Measurements from ENCODE around the gene UAP1L1. TPM values are rescaled to one million over a fixed set of nuclear protein-coding genes. Genes with fewer than 3 reads are reported as not detected.

The UAP1L1 gene
- total and polyA plus RNA-seq, 9 of the 15 experiments (the other 6 are each of a cell fraction or from before 2014, with no cell fraction given) = 0.20 to 8.6 (median 3.7) TPM

- TF ChIP-seq, protein P1, sequence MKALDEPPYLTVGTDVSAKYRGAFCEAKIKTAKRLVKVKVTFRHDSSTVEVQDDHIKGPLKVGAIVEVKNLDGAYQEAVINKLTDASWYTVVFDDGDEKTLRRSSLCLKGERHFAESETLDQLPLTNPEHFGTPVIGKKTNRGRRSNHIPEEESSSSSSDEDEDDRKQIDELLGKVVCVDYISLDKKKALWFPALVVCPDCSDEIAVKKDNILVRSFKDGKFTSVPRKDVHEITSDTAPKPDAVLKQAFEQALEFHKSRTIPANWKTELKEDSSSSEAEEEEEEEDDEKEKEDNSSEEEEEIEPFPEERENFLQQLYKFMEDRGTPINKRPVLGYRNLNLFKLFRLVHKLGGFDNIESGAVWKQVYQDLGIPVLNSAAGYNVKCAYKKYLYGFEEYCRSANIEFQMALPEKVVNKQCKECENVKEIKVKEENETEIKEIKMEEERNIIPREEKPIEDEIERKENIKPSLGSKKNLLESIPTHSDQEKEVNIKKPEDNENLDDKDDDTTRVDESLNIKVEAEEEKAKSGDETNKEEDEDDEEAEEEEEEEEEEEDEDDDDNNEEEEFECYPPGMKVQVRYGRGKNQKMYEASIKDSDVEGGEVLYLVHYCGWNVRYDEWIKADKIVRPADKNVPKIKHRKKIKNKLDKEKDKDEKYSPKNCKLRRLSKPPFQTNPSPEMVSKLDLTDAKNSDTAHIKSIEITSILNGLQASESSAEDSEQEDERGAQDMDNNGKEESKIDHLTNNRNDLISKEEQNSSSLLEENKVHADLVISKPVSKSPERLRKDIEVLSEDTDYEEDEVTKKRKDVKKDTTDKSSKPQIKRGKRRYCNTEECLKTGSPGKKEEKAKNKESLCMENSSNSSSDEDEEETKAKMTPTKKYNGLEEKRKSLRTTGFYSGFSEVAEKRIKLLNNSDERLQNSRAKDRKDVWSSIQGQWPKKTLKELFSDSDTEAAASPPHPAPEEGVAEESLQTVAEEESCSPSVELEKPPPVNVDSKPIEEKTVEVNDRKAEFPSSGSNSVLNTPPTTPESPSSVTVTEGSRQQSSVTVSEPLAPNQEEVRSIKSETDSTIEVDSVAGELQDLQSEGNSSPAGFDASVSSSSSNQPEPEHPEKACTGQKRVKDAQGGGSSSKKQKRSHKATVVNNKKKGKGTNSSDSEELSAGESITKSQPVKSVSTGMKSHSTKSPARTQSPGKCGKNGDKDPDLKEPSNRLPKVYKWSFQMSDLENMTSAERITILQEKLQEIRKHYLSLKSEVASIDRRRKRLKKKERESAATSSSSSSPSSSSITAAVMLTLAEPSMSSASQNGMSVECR (CRISPR knock-in tag; IDR thresholded peaks at IDR 0.05) = no peak
- TF ChIP-seq CTCF (IDR thresholded peaks at IDR 0.05 in 2 of 3, conservative IDR thresholded peaks at IDR 0.05 in 1 of 3; ENCODE audit: insufficient read depth in 2 of 3, low read depth in 1 of 3, low read length in 3 of 3) = peak; percentile 83 to 85 (median 83)
- 0 out of 2 replicates have a peak, but pooled peaks have one; percentile 43 for TF ChIP-seq XRCC5 (IDR thresholded peaks at IDR 0.05; ENCODE audit: low read depth, low read length)
- TF ChIP-seq, protein P2, sequence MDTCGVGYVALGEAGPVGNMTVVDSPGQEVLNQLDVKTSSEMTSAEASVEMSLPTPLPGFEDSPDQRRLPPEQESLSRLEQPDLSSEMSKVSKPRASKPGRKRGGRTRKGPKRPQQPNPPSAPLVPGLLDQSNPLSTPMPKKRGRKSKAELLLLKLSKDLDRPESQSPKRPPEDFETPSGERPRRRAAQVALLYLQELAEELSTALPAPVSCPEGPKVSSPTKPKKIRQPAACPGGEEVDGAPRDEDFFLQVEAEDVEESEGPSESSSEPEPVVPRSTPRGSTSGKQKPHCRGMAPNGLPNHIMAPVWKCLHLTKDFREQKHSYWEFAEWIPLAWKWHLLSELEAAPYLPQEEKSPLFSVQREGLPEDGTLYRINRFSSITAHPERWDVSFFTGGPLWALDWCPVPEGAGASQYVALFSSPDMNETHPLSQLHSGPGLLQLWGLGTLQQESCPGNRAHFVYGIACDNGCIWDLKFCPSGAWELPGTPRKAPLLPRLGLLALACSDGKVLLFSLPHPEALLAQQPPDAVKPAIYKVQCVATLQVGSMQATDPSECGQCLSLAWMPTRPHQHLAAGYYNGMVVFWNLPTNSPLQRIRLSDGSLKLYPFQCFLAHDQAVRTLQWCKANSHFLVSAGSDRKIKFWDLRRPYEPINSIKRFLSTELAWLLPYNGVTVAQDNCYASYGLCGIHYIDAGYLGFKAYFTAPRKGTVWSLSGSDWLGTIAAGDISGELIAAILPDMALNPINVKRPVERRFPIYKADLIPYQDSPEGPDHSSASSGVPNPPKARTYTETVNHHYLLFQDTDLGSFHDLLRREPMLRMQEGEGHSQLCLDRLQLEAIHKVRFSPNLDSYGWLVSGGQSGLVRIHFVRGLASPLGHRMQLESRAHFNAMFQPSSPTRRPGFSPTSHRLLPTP (IDR thresholded peaks at IDR 0.05; ENCODE audit: borderline replicate concordance, extremely low read depth, insufficient read length) = no peak
- 0 out of 2 replicates have a peak, but pooled peaks have one; percentile 15 for TF ChIP-seq L3MBTL2 (IDR thresholded peaks at IDR 0.05)
- TF ChIP-seq SP2 (IDR thresholded peaks at IDR 0.05; ENCODE audit: extremely low read depth, low read depth, low read length, poor library complexity, severe bottlenecking) = no peak
- TF ChIP-seq SP1 (CRISPR knock-in tag; IDR thresholded peaks at IDR 0.05) = no peak
- TF ChIP-seq GABPB1 (CRISPR knock-in tag; IDR thresholded peaks at IDR 0.05) = peak; percentile 37; the same call in 1 of the 2 replicates
- TF ChIP-seq CREBBP (IDR thresholded peaks at IDR 0.05; ENCODE audit: low read depth, low read length) = no peak
- TF ChIP-seq MAFK (IDR thresholded peaks at IDR 0.05; ENCODE audit: low read length) = no peak
- TF ChIP-seq FOS (IDR thresholded peaks at IDR 0.05; ENCODE audit: extremely low read depth, insufficient read length) = no peak
- no peak for TF ChIP-seq PTBP1 (IDR thresholded peaks at IDR 0.05; ENCODE audit: low read depth, low read length)
- TF ChIP-seq E2F6 (IDR thresholded peaks at IDR 0.05; ENCODE audit: borderline replicate concordance in 1 of 2, extremely low read depth in 1 of 2, insufficient read depth in 1 of 2, insufficient read length in 1 of 2, low read depth in 1 of 2, low read length in 1 of 2, poor library complexity in 1 of 2, severe bottlenecking in 1 of 2) = peak in 1 of 2 experiments; percentile 43
- TF ChIP-seq GTF2B (IDR thresholded peaks at IDR 0.05; ENCODE audit: extremely low read depth, insufficient read length) = no peak
Measured at GRCh38 chr9:137049544-137050449, 27.5 kb upstream of the UAP1L1 start (continued).

All from K562 (cell line).